NB4 (cell line): ENCODE measurements around the gene RBM38.

ENCODE experiments used
- DNase-seq: peaks from one replicate; pipeline ENCODE4 v3.0.0; 2010; ENCODE audit warnings: low read depth
- H3K4me3 ChIP-seq: one replicate; pipeline ENCODE4 v1.5.1; 2011; ENCODE audit warnings: mild to moderate bottlenecking, low read depth, low read length, moderate library complexity
- MAX ChIP-seq: IDR thresholded peaks from 2 replicates; pipeline ENCODE4 v1.6.1; 2011; ENCODE audit warnings: low read depth, low read length
- MYC ChIP-seq: IDR thresholded peaks from 2 replicates; pipeline ENCODE4 v1.6.1; 2011; ENCODE audit warnings: low read depth, low read length
- POLR2A ChIP-seq: IDR thresholded peaks from 2 replicates; pipeline ENCODE4 v1.6.1; 2011; ENCODE audit warnings: mild to moderate bottlenecking; ENCODE audit not compliant: insufficient read length; ENCODE audit errors: extremely low read depth
- TF ChIP-seq, protein P1 (sequence below): IDR thresholded peaks from one replicate; pipeline ENCODE4 v1.5.1; 2012; ENCODE audit warnings: low read depth, low read length

RBM38 gene

GRCh38 chr20:57450419-57450818 is 59.2 kb downstream of the RBM38 start:
- DNase-seq: peak; percentile 99
- TF ChIP-seq MYC: no peak
- TF ChIP-seq, protein P1, sequence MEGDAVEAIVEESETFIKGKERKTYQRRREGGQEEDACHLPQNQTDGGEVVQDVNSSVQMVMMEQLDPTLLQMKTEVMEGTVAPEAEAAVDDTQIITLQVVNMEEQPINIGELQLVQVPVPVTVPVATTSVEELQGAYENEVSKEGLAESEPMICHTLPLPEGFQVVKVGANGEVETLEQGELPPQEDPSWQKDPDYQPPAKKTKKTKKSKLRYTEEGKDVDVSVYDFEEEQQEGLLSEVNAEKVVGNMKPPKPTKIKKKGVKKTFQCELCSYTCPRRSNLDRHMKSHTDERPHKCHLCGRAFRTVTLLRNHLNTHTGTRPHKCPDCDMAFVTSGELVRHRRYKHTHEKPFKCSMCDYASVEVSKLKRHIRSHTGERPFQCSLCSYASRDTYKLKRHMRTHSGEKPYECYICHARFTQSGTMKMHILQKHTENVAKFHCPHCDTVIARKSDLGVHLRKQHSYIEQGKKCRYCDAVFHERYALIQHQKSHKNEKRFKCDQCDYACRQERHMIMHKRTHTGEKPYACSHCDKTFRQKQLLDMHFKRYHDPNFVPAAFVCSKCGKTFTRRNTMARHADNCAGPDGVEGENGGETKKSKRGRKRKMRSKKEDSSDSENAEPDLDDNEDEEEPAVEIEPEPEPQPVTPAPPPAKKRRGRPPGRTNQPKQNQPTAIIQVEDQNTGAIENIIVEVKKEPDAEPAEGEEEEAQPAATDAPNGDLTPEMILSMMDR: no peak
- no peak for TF ChIP-seq POLR2A
- TF ChIP-seq MAX: no peak
- H3K4me3 ChIP-seq: peak overlapping the region; percentile 29

DNA sequence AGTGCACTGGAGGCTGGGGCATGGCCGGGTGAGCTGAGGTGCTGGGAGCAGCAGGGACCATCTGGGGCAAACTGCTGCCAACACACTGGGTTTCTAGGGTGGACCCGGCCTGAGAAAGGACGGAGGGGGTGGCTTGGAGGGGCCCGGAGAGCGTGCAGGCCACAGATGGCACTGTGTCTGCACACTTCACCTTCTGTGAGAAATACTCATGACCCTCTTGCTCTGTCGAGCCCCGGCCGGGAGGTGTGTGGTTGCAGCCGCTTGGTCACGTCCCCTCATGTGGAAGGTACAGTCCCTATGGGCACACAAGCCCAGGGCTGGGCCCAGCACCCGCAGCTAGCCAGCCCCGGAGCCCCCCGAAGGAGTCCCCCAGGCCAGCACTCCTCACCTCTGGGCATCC is 59.7 kb downstream of the RBM38 start:
- peak; percentile 35; the same call in 1 of the 2 replicates for TF ChIP-seq MYC
- TF ChIP-seq MAX: peak; percentile 25; the same call in 1 of the 2 replicates
- no peak for TF ChIP-seq POLR2A
- TF ChIP-seq, protein P1: no peak
- DNase-seq: peak; percentile 68
- H3K4me3 ChIP-seq: peak overlapping the region; percentile 29

DNA sequence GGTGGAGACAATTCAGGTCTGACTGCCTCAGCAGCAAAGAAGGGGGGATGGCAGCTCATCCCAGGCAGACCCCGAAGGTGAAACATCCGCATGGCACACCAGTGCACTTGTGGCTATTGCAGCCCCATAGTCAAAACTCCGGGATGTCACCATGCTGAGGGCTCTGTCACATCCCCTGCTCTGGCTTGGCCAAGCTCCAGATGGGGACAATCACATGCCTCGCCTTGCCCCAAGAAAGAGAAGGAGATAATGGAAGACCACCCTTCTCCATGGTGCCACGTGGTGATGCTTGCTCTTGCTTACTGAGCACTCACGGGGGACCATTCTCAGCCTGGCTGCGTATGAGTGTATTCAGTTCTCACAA is 60.2 kb downstream of the RBM38 start:
- H3K4me3 ChIP-seq: peak overlapping the region; percentile 29
- TF ChIP-seq MAX (peak; percentile 74), POLR2A (no peak), MYC (0 out of 2 replicates have a peak, but pooled peaks have one; percentile 18)
- TF ChIP-seq, protein P1: no peak
- no peak for DNase-seq

DNA sequence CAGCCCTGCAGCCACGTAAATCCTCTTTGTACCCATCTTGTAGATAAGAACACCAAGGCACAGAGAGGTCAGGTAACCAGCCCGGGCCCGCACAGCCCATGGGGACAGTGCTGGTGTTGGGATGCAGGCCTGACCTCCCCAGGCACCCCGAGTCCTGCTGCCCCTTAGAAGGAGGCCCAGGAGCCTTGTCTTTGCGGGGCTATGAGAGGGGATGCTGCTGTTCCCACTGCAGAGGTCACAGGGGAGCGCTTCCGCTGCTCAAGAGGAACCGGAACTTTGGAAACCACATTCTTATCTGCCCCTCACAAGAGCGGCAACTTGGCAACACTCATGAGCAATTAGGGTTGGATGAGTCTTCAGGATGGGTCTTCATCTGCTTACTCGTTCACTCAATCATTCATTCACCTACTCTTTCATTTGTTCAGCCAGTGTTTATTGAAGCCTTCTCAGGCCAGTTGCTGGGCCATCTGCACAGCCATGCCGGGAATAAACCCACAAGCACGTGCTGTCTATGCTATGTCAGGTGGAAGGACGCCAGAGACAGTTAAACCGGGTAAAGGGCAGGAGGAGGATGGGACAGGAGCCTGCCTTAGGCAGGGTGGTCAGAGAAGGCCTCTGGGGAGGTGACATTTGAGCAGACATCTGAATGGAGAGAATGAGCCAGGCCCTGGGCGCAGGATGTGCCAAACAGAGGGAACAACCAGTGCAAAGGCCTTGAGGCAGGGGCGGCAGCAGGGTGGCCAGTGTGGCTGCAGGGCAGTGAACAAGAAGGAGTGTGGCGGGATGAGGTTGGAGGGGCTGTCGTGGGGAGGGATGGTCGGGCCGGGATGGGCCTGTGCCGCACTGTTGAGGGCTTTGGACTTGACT is 60.8 kb downstream of the RBM38 start:
- DNase-seq: peak; percentile 99
- TF ChIP-seq, protein P1: no peak
- TF ChIP-seq MYC (peak; percentile 58; the same call in 1 of the 2 replicates), POLR2A (no peak), MAX (peak; percentile 96)
- peak overlapping the region; percentile 29 for H3K4me3 ChIP-seq

DNA sequence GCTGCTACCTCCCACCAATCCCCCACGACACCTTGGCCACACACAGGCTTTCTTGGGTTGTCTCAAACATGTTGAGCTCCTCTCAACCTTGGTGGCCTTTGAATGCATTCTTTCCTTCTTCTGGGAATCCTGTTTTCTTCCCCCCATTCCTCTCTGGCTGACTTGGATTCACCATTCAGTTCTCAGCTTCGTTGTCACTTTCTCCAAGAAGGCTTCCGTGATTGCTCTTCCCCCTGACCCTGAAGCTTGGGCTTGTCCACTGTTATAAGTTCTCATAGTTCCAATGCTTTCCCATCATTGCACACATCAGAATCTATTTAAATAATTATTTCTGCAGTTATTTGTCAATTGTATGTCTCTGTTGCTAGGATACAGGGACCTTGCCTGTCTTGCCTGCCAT is 64.2 kb downstream of the RBM38 start:
- no peak overlapping the region for H3K4me3 ChIP-seq
- TF ChIP-seq POLR2A (no peak), MYC (no peak), MAX (no peak)
- TF ChIP-seq, protein P1: no peak

More for the DNA sequence above, 64.2 kb downstream of the RBM38 start:
- DNase-seq: no peak
